Measurements from ENCODE around the gene EFNA5. TPM values are rescaled to one million over a fixed set of nuclear protein-coding genes. Genes with fewer than 3 reads are reported as not detected.

The EFNA5 gene
- total RNA-seq, 1 experiment from 2014 or later, result 0.22 TPM

DNA sequence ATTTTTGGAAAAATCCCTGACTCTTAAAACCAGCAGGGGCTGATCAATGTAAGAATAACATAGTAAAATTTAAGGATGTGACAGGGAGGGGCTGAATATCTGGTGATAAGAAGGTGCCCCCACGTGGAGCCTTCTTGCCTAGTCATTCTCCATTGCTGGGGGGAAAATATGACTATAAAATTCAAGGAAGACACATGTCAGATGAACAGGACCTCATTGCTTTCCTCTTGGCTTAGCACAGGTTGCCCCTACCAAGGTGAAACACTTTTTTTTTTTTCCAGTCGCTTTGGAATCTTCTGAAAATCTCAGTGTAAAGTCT is 310.9 kb downstream of the EFNA5 start:
- ATAC-seq, result peak; percentile 46
- no peaks in the 10 kb centered on the region for H3K27me3 ChIP-seq (ENCODE audit: insufficient read depth, low read length)
- intact Hi-C loops (cut with micrococcal nuclease), result no loop called here
- H3K4me2 ChIP-seq (ENCODE audit: low read length), result no peak overlapping the region
- peak overlapping the region; percentile 91 for H2AFZ ChIP-seq (ENCODE audit: low read depth, low read length, poor library complexity, severe bottlenecking)
- no peak overlapping the region for H3K4me3 ChIP-seq (replicated peaks in 1 of 2; ENCODE audit: low read depth in 1 of 2, low read length in 2 of 2)
- no TSS peak for BruUV-seq (replicated peaks)
- CTCF ChIA-PET, result no interaction called here
- no peak overlapping the region for H3K9ac ChIP-seq (ENCODE audit: low read length)
- H3K79me2 ChIP-seq (ENCODE audit: insufficient read depth, low read length), result no peaks in the 10 kb centered on the region
- no peaks in the 10 kb centered on the region for H3K36me3 ChIP-seq (ENCODE audit: control insufficient read depth in 1 of 2, insufficient read depth in 2 of 2, low read length in 2 of 2)
- H3K27ac ChIP-seq (ENCODE audit: low read depth, low read length), result no peak overlapping the region
- POLR2A ChIA-PET, result no interaction called here
- RAD21 ChIA-PET (ENCODE audit: low non-redundant PET in 1 of 2, low total read pairs in 2 of 2, uncharacterized antibody in 2 of 2, unreplicated experiment in 2 of 2), result interaction anchor here in 1 of 2 experiments (0.7 to 1.5 kb wide), 2 partner anchors 210 to 212 kb away, joined by 3 read pairs; no protein-coding TSS in a partner anchor
- H4K20me1 ChIP-seq (ENCODE audit: insufficient read depth), result no peaks in the 10 kb centered on the region
- peaks cover 0 to 5% of the 10 kb centered on the region in 2 experiments; a peak in 1 of 4 replicates for H3K4me1 ChIP-seq (ENCODE audit: control insufficient read depth in 1 of 2, insufficient read depth in 2 of 2, low read length in 2 of 2)
- H3K9me2 ChIP-seq (ENCODE audit: insufficient read depth), result no peaks in the 10 kb centered on the region
- H3K9me3 ChIP-seq (ENCODE audit: control insufficient read depth in 1 of 2, insufficient read depth in 1 of 2, low read depth in 1 of 2, low read length in 2 of 2), result no peaks in the 10 kb centered on the region
- DNase-seq (ENCODE audit: low read depth, low spot score), result no peak
- TF ChIP-seq CEBPB (IDR thresholded peaks at IDR 0.05; ENCODE audit: low read depth) (no peak), RAD21 (IDR thresholded peaks at IDR 0.05; ENCODE audit: low read depth) (peak; percentile 35)
- TF ChIP-seq, protein P1, sequence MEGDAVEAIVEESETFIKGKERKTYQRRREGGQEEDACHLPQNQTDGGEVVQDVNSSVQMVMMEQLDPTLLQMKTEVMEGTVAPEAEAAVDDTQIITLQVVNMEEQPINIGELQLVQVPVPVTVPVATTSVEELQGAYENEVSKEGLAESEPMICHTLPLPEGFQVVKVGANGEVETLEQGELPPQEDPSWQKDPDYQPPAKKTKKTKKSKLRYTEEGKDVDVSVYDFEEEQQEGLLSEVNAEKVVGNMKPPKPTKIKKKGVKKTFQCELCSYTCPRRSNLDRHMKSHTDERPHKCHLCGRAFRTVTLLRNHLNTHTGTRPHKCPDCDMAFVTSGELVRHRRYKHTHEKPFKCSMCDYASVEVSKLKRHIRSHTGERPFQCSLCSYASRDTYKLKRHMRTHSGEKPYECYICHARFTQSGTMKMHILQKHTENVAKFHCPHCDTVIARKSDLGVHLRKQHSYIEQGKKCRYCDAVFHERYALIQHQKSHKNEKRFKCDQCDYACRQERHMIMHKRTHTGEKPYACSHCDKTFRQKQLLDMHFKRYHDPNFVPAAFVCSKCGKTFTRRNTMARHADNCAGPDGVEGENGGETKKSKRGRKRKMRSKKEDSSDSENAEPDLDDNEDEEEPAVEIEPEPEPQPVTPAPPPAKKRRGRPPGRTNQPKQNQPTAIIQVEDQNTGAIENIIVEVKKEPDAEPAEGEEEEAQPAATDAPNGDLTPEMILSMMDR (IDR thresholded peaks at IDR 0.05 in 2 of 3, conservative IDR thresholded peaks at IDR 0.05 in 1 of 3; ENCODE audit: borderline replicate concordance in 1 of 3, insufficient read depth in 1 of 3, low read depth in 2 of 3, low read length in 2 of 3), result 0 out of 6 replicates have a peak, but pooled peaks of 1 of the 3 experiments have one; percentile 7

DNA sequence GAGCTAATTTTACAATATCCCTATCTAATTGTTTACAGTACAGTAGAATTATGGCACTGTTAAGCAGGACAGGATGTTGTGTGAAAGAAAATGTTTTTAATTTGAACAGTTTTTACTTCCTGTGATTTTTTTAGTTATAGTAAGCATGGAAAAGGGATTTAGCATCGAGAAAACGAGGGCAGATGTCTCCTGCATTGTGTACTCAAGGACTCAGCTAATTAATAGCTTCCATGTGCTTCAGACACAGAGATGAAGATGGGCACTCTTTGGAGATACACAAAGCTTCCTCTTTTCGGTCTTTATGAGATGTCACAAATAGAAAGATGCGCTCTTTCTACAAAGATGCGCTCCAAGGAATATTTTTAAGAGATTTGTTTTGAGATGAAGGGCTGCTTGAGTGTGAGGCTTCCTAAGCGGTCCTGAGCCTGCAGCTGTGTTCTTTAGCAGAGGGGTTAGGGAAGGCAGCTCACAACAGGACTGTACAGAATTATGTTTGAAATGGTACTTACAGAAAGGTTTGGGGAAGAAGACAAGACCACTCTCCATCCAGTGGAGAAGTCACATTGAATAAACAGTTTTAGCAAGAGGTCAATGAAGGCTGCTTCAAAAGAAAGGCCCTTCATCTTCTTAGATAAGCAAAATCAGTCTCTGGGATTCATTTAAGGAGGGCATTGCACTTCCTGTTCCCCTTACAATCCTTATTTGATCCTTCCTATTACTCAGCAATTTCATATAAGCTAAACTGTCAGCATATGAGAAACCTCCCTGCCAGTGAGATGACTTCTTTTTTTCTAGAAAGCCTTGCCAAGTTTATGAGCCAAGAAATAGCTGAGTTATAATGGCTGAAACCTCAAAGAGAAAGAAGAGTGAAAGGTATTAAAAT is 311.5 kb downstream of the EFNA5 start:
- Histone ChIP-seq H3K79me2 (ENCODE audit: insufficient read depth, low read length) (no peaks in the 10 kb centered on the region), H4K20me1 (ENCODE audit: insufficient read depth) (no peaks in the 10 kb centered on the region), H3K9me2 (ENCODE audit: insufficient read depth) (no peaks in the 10 kb centered on the region), H3K4me3 (replicated peaks in 1 of 2; ENCODE audit: low read depth in 1 of 2, low read length in 2 of 2) (no peak overlapping the region), H3K4me2 (ENCODE audit: low read length) (no peak overlapping the region), H3K36me3 (ENCODE audit: control insufficient read depth in 1 of 2, insufficient read depth in 2 of 2, low read length in 2 of 2) (no peaks in the 10 kb centered on the region), H3K27me3 (ENCODE audit: insufficient read depth, low read length) (no peaks in the 10 kb centered on the region), H3K4me1 (ENCODE audit: control insufficient read depth in 1 of 2, insufficient read depth in 2 of 2, low read length in 2 of 2) (peaks cover 0 to 5% of the 10 kb centered on the region in 2 experiments; a peak in 1 of 4 replicates), H3K9ac (ENCODE audit: low read length) (no peak overlapping the region), H3K9me3 (ENCODE audit: control insufficient read depth in 1 of 2, insufficient read depth in 1 of 2, low read depth in 1 of 2, low read length in 2 of 2) (no peaks in the 10 kb centered on the region), H2AFZ (ENCODE audit: low read depth, low read length, poor library complexity, severe bottlenecking) (peak overlapping the region; percentile 91), H3K27ac (ENCODE audit: low read depth, low read length) (no peak overlapping the region)
- ATAC-seq (0 out of 2 replicates have a peak, but pooled peaks have one; percentile 25), DNase-seq (ENCODE audit: low read depth, low spot score) (no peak)
- RAD21 ChIA-PET (ENCODE audit: low non-redundant PET in 1 of 2, low total read pairs in 2 of 2, uncharacterized antibody in 2 of 2, unreplicated experiment in 2 of 2), result interaction anchor here in 1 of 2 experiments (1.5 kb wide), 1 partner anchor 213 kb away, joined by 3 read pairs; no protein-coding TSS in a partner anchor
- intact Hi-C loops (cut with micrococcal nuclease), result no loop called here
- POLR2A ChIA-PET, result no interaction called here
- no TSS peak for BruUV-seq (replicated peaks)
- TF ChIP-seq, protein P1 (IDR thresholded peaks at IDR 0.05 in 2 of 3, conservative IDR thresholded peaks at IDR 0.05 in 1 of 3; ENCODE audit: borderline replicate concordance in 1 of 3, insufficient read depth in 1 of 3, low read depth in 2 of 3, low read length in 2 of 3), result no peak
- no peak for TF ChIP-seq CBX3 (IDR thresholded peaks at IDR 0.05; ENCODE audit: low read depth)
- CTCF ChIA-PET, result no interaction called here
